ENCODE results near the gene CSH1.
"Not testable (repeated sequence)": the region's sequence is repeated elsewhere in the genome, so short reads cannot be mapped to it uniquely, and the experiment has no call there.

CSH1 gene

DNA sequence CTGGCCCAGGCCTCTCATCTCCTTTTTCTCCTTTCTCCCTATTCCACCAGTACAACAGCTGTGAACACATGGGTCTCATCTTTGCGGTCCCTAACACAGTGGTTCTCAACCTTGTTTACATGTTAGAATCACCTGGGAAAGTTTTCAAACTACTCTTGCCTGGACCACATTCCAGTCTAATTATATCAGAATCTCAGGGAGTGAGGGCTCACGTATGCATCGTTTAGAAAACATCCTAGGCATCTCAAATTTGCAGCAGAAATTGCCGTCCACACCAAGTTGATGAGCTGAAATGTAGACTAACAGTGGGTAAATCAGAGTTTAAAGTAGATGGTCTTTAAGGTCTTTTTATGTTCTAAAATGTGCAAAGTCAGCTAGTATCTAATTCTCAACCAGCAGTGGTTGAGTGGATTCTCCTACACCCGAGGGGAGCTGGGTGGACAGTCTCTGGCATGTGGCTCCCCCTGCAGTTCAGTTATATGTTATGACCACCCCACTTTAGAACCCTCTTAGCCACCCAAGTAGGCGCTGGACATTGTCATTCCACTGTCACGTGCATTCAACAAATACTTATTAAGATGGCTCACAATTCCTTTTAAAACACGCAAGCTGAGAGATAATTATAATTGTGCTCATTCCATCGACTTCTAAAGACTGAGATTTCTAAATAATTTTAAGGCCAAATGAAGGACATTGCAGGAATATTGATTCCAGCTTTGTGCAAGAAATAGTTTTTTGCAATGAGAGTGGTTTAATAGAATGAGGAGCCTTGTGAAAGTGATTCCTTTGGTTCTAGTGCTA is 26.7 kb downstream of the CSH1 start:
- DNase-seq (ENCODE audit: low read depth), result not testable (repeated sequence)

DNA sequence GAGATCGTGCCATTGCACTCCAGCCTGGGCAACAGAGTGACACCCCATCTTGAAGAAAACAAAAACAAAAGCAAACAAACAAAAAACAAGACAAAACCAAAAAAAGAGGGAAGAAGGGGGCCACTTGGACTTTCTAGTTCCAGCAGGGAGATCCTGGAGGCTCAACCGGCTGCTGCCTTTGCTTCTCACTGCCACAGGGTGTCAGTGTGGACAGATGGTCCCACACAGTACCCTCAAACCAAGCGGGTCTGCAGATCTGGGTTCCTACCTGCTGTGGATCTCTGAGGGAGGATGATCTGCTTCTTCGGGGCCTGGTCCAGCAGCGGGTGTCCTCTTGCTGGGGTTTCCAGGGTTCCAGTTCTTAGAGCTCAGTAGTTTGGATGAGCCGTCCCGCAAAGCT is 29.7 kb downstream of the CSH1 start:
- not testable (repeated sequence) for DNase-seq (ENCODE audit: low read depth)

DNA sequence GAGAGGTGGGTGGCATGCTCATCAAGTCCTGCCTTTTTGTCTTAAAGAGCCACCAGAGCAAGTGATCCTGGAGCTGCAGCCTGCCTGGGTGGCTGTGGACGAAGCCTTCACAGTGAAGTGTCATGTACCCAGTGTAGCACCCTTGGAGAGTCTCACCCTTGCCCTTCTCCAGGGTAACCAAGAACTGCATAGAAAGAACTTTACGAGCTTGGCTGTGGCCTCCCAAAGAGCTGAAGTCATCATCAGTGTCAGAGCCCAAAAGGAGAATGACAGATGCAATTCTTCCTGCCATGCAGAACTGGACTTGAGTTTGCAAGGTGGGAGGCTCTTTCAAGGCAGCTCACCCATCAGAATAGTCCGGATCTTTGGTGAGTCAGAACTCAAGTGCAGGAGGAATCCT is 37.1 kb downstream of the CSH1 start:
- DNase-seq (ENCODE audit: low read depth), result no peak

DNA sequence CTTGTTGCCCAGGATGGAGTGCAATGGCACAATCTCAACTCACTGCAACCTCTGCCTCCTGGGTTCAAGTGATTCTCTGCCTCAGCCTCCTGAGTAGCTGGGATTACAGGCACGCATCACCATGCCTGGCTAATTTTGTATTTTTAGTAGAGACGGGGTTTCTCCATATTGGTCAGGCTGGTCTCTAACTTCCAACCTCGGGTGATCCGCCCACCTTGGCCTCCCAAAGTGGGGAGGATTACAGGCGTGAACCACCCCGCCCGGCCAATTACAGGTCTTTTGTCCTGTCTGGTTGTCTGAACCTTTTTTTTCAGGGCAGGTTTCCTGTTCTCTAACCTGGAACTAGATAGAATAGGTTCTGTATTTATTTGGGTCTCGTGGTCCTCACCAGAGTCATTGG is 39.9 kb downstream of the CSH1 start:
- DNase-seq (ENCODE audit: low read depth), result not testable (repeated sequence)

DNA sequence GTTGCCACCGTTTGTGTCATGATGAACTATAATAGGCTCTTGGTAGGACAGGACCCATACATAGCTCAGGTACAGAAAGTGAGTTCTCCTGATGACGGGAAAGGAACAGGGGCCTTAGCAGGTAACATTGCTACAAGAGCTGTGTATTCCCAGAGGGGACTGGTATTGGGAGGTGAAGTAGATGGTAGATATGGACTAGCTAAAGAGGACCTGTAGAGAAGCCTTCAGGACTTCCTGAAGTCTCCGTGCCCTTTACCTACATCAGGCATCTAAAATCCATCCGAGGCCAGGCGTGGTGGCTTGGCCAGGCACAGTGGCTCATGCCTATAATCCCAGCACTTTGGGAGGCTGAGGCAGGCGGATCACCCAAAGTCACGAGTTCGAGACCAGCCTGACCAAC is 41.2 kb downstream of the CSH1 start:
- DNase-seq (ENCODE audit: low read depth), result no peak

DNA sequence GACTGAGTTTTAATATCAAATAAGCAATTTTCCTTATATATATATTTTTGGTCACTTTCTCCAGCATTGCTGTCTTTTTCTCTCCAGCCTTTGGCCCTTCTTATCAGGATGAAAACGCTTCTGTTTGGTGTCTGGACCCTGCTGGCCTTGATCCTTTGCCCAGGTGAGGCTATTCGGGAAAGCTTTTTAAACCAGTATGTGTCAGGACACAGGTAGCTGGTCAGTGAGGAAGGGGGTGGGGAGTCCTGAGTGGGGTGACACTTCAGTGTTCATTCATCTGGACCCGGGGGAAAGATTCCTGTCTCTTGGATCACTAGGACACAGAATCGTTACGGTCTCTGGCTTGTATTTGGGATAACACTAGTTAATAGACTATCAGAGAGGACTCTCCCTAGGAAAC is 41.7 kb downstream of the CSH1 start:
- no peak for DNase-seq (ENCODE audit: low read depth)

DNA sequence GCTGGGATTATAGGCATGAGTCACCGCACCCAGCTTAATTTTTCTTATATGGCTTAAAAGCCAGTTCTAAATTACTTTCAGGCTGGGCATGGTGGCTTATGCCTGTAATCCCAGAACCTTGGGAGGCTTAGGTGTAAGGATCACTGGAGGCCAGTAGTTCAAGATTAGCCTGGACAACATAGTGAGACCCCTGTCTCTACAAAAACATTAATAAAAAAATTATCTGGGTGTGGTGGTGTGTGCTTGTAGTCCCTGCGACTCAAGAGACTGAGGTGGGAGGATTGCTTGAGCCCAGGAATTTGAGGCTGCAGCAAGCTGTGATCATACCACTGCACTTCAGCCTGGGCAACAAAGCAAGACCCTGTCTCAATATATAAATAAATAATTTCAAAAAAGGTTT is 43.1 kb downstream of the CSH1 start:
- DNase-seq (ENCODE audit: low read depth), result no peak

DNA sequence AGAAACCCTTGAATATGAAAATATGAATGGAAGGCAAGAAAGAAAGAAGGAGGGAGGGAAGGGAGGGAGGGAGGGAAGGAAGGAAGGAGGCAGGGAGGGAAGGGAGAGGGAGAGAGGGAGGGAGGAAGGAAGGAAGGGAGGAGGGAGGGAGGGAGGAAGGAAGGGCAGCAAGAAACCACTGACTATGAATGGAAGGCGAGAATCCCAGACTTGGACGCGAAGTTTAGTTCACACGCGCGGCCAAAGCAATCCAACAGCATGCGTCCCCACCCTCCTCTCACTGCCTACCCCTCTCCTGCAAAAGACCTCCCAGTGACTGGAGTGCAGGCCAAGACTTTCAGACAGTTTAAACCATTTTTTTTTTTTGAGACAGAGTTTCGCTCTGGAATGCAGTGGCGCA is 46.0 kb downstream of the CSH1 start:
- DNase-seq (ENCODE audit: low read depth), result no peak

DNA sequence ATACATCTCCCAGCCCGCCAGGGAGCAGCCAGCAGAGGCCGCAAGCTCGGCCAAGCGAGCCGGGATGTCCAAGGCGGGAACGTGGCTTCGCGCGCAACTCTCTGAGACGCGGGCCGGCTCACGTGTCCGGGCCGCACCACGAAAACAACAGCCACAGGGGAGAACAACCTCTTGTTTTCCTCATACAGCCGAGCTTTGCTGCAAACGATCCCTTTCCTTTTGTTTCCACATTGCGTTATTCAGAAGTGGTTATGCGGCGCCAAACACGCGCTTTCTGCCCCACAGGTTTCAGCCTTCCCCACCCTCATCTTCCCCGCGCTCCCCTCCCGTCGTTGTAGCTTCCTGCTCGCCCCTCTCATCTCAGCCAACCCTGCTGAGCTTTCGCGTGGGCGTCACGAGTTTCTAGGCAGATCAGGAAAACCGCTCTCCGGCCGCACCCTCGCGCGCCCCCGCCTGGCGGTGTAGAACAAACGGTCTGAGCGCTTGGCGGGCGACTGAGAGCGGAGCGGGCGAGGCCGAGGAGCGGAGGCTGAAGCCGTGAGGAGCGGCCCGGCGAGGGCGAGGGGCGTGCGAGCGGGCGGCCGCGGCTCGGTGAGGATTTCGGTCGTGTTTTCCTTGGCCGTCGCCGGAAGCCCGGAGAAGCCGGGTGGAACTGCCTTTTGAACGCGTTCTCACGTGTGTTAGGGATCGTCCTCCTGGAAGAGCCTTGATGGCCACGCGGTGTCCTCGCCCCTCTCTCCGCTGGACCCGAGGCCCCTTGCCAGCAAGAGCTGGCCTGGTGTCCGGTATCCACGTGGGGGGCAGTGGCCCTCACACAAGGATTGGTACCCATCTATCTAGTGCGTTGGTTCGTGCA is 47.3 kb downstream of the CSH1 start:
- DNase-seq (ENCODE audit: low read depth), result peak; percentile 87

DNA sequence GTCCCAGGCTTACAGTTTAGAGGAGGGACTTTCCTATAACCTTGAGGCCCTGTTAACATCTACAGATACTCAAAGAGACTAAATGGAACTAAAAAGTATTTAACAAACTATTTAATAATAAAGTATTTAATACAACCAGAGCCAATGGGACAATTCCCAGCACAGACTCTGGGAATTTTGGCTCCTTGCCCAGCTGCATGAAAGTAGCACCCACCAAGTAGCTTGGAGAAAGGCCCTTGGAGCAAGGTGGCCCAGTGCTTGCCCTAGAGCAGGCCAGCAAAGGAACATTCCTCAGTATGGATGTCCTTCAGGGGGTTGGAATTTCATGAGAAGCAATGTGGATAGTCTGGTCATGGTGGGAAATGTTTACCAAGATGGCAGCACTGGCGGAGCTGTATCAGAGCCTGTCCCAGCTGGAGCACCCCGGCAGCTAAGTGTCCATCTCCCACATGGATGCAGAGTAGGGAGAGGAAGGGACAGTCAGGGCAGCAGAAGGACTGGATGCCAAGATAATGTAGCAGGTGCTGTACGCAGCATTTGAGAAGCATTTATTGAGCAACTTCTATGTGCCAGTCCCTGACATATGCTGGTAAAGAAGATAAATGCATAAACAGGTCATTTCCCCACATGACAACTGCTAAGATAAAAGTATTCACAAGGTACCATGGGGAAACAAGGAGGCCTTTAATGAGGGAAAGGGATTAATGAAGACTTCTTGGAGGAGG is 48.7 kb downstream of the CSH1 start:
- DNase-seq (ENCODE audit: low read depth), result no peak

DNA sequence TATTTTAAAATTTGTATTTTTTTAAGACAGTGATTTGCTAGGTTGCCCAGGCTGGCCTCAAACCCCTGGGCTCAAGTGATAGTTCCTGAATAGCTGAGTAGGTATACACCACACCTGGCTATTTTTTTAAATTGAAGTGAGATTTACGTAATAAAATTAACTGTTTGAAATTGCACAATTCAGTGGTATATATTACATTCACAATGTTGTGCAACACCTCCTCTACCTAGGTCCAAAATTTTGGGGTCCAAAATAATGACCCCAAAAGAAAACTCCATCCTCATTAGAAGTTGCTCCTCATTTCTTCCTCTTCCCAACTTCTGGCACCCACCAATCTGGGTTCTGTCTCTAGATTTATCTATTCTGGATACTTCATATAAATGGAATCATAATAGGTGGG is 50.9 kb downstream of the CSH1 start:
- no peak for DNase-seq (ENCODE audit: low read depth)
